Activated CD4-positive, alpha-beta T cell treated with anti-CD3 and anti-CD28 coated beads, Interleukin-2, amount 50 U/mL, for 16 hours (primary cell): ENCODE measurements around the gene PLOD1.
"Not testable (repeated sequence)": the region's sequence is repeated elsewhere in the genome, so short reads cannot be mapped to it uniquely, and the experiment has no call there.

Experiments
- DNase-seq: peaks from one replicate; pipeline ENCODE4 v3.0.0-alpha.2; 2020

Gene PLOD1

DNA sequence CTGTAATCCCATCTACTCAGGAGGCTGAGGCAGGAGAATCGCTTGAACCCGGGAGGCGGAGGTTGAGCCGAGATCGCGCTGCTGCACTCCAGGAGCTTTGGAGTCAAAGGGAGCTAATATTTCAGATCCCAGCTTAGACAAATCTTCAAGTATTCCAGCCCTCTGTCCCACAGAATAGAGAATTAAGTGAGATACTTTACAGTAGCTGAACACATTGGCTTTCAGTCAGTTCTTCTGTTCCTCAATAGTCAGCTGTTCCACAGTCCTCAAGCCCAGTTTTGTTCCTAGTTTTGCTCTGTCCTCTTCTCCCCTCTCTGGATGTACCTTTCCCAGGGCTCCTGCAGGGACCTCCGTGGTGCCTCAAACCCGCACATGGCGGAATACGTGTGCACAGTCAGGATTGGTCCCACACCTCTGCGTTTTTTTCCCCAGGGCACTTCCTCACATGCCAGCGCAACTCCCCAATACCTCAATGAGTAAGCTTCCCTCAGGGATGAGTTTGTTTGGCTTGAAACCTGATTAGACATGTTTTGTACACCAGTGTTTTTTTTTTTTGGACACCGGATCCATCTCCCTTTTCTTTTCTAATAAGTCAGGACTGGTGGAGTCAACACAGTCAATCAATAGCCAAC is 47.0 kb downstream of the PLOD1 start:
- DNase-seq = no peak

GRCh38 chr1:11982010-11982392 is 47.5 kb downstream of the PLOD1 start:
- DNase-seq = no peak

GRCh38 chr1:11984121-11984520 is 49.6 kb downstream of the PLOD1 start:
- DNase-seq = no peak

GRCh38 chr1:11984576-11984975 is 50.1 kb downstream of the PLOD1 start:
- DNase-seq = no peak

DNA sequence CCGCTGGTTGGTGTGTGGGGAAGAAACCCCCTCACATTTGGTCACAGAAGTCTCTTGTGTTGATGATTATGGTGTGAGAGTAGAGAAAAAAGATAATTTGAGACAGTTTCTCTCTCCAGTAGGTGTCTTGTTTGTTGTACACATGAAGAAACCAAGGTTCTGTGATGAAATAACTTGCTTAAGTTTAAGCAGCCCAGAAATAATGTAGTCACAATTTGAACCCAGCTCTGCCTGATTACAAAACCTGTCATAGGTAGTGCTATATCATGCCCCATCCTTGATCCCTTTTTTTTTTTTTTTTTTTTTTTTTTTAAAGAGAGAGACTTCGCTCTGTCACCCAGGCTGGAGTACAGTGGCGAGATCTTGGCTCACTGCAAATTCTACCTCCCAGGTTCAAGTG is 50.7 kb downstream of the PLOD1 start:
- no peak for DNase-seq

DNA sequence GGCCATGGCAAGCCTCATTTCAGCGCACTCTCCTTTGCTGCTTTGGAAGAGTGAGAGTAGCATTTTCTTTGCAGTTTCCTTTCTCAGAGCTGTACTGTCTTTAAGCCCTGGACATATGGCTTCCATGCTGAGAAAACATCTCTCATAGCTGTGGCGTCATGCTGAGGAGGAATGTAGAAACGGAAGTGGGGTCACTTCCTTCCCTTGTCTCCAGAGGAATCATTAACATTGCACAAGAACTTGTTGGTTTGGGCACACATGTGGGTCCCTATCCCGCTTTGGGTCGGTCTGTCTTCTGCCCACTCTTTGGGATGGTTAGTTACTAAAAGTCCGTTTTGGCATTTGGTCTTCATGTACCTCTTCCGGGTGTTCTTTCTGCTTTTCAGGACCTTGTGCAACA is 51.3 kb downstream of the PLOD1 start:
- DNase-seq = no peak

DNA sequence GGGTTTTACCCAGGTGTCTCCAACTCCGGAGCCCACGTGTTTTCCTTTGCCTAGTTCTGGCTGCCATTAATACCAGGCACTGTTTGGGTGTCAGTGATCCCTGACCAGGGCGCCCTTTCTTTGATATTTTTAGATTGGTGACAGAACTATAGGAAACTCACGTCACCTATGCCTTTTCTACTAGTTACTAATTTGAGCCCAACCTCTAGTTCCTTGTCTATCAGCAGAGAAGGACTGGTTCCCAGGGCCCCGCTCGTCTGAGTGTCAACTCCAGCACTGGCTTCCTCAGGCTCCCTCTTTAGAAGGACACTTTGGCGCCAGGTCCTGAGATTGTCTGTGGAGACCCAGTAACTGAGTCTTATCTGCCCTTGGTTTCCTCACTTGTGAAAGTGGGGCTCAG is 55.2 kb downstream of the PLOD1 start:
- no peak for DNase-seq

- no peak for DNase-seq
These were observed 56.0 kb downstream of the PLOD1 start for GRCh38 chr1:11990303-11991032.

DNA sequence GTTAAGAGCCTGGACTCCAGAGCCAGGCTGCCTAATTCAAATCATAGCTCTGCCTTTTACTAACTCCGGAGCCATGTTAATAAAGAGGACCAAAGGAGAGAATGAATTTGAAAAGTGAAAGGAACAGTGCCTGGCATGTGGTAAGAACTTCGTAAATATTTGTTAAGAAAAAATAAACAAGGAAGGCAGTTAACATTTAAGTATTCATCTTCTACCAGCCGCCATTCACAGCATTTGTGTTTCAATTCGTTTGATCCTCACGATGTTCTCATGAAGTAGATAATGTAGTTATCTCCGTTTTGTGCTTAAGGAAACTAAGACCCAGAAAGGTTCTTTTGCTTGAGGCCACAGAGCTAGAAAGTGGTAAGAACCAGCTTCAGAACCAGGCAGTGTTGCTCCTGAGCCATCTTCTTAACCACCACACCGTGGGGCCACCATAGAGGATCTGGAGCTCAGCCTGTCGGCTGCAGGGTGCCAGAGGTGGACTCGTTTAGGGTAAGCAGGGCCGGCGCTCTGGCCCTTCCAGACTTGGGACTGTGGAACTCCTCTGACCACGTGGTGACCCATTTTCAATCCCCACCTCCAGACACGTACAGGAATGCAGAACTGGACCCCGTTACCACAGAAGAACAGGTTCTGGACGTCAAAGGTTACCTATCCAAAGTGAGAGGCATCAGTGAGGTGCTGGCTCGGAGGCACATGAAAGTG is 57.6 kb downstream of the PLOD1 start:
- DNase-seq = no peak

- DNase-seq = no peak
These were observed 62.7 kb downstream of the PLOD1 start for GRCh38 chr1:11997081-11997850.

DNA sequence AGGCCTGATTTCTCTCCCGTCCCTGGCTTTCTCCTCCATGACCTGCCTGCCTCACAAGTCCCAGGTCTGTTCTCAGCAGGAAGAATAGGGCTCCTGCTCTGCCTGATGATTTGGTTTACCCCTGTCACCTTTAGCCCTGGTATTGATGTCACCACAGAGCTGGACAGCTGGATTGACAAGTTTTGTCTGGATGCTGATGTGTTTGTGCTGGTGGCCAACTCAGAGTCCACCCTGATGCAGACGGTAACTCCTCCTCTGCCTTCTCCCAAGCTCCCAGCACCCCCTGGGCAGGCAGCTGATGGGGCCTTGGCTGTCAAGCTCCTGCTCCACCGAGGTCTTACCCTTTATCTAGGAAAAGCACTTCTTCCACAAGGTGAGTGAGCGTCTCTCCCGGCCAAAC is 64.1 kb downstream of the PLOD1 start:
- DNase-seq = no peak

GRCh38 chr1:11999236-11999635 is 64.7 kb downstream of the PLOD1 start:
- no peak for DNase-seq

- DNase-seq = peak; percentile 68
These were observed 66.9 kb downstream of the PLOD1 start for GRCh38 chr1:12001249-12001917.

- no peak for DNase-seq
These were observed 67.5 kb downstream of the PLOD1 start for GRCh38 chr1:12001996-12002493.

- no peak for DNase-seq
These were observed 69.2 kb downstream of the PLOD1 start for GRCh38 chr1:12003762-12004161.

DNA sequence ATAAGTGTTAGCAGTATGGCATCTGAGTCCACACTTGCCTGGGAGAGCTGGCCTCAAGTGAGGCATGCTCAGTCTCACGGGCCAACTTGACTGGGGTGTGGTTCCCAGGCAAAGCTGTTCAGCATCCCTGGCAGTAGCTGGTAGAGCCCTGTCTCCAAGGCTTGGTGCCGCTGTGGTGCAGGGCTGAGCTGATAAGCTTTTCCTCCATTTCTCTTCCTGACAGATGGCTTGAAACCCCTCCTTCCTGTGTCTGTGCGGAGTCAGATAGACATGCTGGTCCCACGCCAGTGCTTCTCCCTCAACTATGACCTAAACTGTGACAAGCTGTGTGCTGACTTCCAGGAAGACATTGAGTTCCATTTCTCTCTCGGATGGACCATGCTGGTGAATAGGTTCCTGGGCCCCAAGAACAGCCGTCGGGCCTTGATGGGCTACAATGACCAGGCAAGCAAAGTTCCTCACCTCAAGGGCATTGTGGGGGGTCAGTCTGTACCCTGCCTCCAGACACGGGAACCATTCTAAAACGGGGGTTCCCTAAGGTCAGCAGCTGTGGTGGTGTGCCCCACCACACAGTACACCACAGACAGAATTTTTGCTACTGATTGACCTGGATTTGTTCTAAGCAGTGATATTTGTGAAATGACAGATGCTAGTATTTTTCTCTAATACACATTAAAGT is 71.1 kb downstream of the PLOD1 start:
- no peak for DNase-seq

DNA sequence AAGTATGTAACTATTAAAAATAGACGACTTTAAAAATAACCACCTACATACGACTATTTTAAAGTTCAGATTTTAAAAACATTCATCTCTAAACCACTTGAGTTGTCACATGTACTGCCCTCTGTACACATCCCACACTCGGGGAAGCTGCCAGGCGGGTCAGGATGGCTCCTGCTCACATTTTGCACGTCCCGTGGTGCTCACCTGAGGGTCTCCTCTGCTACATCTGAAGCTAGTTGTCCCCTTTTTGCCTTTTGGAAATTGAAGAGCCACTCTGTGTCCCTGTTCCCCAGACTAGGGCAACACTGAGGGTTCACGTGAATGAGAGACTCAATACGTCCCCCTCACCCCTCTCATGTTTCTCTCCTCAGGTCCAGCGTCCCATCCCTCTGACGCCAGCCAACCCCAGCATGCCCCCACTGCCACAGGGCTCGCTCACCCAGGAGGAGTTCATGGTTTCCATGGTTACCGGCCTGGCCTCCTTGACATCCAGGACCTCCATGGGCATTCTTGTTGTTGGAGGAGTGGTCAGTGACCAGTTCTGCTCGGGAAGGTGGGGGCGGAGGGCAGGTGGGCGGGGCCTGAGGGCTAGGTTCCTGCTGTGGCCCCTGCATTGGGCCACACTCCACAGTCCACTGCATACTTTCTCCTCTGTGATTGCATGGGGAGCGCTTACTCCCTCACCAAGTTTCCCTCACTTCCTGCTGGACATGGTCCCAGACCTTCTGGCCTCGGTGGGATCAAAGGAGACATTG is 71.8 kb downstream of the PLOD1 start:
- DNase-seq = no peak

DNA sequence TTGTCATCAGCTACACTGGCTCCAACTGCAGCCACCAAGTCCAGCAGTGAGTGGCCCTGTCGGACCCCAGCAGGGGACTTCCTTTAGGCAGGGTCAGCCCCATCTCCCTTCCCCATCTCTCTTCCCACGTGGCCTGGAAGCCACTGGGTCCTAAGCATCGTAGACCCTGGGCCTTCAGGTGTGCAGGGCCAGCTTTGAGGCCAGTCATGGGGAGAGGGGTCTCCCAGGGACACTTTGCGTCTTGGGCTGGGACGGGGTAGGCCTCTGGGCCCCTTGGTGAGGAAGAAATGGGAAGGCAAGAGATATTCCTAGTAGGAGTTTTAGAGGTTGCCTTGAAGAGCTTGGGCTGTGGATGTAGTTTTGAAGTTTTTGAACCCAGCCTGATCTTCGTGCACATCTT is 72.7 kb downstream of the PLOD1 start:
- DNase-seq = no peak

DNA sequence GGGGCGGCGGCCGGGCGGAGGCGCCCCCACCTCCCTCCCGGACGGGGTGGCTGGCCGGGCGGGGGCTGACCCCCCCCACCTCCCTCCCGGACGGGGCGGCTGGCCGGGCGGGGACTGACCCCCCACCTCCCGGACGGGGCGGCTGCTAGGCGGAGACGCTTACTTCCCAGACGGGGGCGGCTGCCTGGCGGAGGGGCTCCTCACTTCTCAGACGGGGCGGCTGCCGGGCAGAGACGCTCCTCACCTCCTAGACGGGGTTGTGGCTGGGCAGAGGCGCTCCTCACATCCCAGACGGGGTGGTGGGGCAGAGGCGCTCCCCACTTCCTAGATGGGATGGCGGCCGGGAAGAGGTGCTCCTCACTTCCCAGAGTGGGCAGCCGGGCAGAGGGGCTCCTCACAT is 73.8 kb downstream of the PLOD1 start:
- not testable (repeated sequence) for DNase-seq

DNA sequence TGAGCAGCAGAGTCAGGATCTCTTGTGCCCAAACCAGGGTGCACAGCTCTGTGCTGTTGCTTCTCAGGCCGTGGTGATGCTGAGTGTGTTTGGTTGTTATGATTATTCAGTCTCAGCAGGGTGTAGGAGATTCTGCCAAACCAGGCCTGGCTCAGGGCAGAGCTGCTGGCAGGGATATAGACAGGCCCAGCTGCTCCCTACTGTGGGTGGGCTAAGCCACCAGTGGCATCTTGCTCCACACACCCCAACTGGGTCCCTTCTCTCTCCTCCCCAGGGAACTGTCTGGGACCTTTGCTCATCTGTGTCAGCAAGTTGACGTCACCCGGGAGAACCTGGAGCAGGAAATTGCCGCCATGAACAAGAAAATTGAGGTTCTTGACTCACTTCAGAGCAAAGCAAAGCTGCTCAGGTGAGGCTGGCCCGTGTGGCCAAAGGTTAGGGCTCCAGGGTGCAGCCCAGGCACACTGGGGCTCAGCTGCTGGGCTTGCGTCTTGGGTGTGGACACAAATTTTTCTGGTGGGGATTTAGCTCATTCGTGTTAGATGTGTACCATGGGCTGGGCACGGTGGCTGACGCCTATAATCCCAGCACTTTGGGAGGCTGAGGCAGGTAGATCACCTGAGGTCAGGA is 74.9 kb downstream of the PLOD1 start:
- no peak for DNase-seq
